SU-DHL-6 (cell line): Measurements from ENCODE around the gene OR7C2.

ENCODE experiments used
- H2AFZ ChIP-seq: fragments of 200-600 bp; sonication (generic); 2 replicates; pipeline ENCODE4 v1.6.1; 2014; ENCODE audit warnings: low read depth, mild to moderate bottlenecking, moderate library complexity, mixed read lengths, antibody characterized with exemption, low read length; ENCODE audit not compliant: severe bottlenecking
- H3F3A ChIP-seq: fragments of 200-600 bp; shearing (Covaris generic); 2 replicates; pipeline ENCODE4 v1.6.0; 2016; ENCODE audit warnings: antibody characterized with exemption, mild to moderate bottlenecking; ENCODE audit not compliant: insufficient read depth
- H3K27ac ChIP-seq: fragments of 200-600 bp; sonication (generic); 2 replicates; pipeline ENCODE4 v1.5.1; 2016; ENCODE audit warnings: low read depth, mild to moderate bottlenecking, low read length, moderate library complexity, mixed read lengths
- H3K27me3 ChIP-seq: fragments of 200-600 bp; sonication (generic), shearing (Covaris generic); 2 replicates; pipeline ENCODE4 v1.6.0; 2014; ENCODE audit warnings: mild to moderate bottlenecking, low read length
- H3K36me3 ChIP-seq: fragments of 200-600 bp; sonication (generic); 2 replicates; pipeline ENCODE4 v1.6.1; 2014; ENCODE audit warnings: mild to moderate bottlenecking, low read length, mixed read lengths
- H3K4me2 ChIP-seq: fragments of 300-600, 200-600 bp; shearing (Covaris generic), sonication (generic); 2 replicates; pipeline ENCODE4 v1.6.0; 2014; ENCODE audit warnings: low read length, low read depth, mild to moderate bottlenecking; ENCODE audit not compliant: poor library complexity, severe bottlenecking
- H3K4me3 ChIP-seq: fragments of 200-600 bp; sonication (generic); 2 replicates; pipeline ENCODE4 v1.5.1; 2014; ENCODE audit warnings: antibody characterized with exemption, low read length, mild to moderate bottlenecking, mixed read lengths; ENCODE audit not compliant: insufficient read depth, poor library complexity, severe bottlenecking
- H3K79me2 ChIP-seq: fragments of 200-600 bp; sonication (generic); 2 replicates; pipeline ENCODE4 v1.6.1; 2014; ENCODE audit warnings: mild to moderate bottlenecking, low read length, moderate library complexity; ENCODE audit not compliant: insufficient read depth
- H3K9ac ChIP-seq: fragments of 200-600 bp; sonication (generic); 2 replicates; pipeline ENCODE4 v1.7.0; 2014; ENCODE audit warnings: mild to moderate bottlenecking, low read length
- H3K9me2 ChIP-seq: fragments of 200-600 bp; sonication (generic); replicated peaks from 2 replicates; pipeline ENCODE4 v1.6.1; 2014; ENCODE audit warnings: low read length; ENCODE audit not compliant: insufficient read depth
- H3K9me3 ChIP-seq: fragments of 200-600 bp; sonication (generic); 2 replicates; pipeline ENCODE4 v1.6.1; 2014; ENCODE audit warnings: low read length, mixed read lengths; ENCODE audit not compliant: insufficient read depth
- H4K20me1 ChIP-seq: fragments of 200-600 bp; sonication (generic); 2 replicates; pipeline ENCODE4 v1.6.1; 2014; ENCODE audit warnings: low read depth, mild to moderate bottlenecking, antibody characterized with exemption, low read length, moderate library complexity, mixed read lengths
- CTCF ChIP-seq: fragments of 200-600 bp; sonication (generic); IDR thresholded peaks from one replicate; pipeline ENCODE4 v1.5.1; 2017; ENCODE audit warnings: antibody characterized with exemption, mild to moderate bottlenecking, low read length, moderate library complexity; ENCODE audit not compliant: insufficient read depth, poor library complexity, severe bottlenecking
- EZH2phosphoT487 ChIP-seq: fragments of 200-600 bp; sonication (generic), shearing (Covaris generic); conservative IDR thresholded peaks from 2 replicates; pipeline ENCODE4 v1.6.1; 2018; ENCODE audit warnings: mild to moderate bottlenecking, antibody characterized with exemption, low read length, moderate library complexity, mixed read lengths

OR7C2 gene

GRCh38 chr19:14972676-14973075, 31.4 kb downstream of the OR7C2 start:
- Histone ChIP-seq H3K9ac (no peak overlapping the region), H3K9me3 (no peaks in the 10 kb centered on the region), H3K79me2 (no peaks in the 10 kb centered on the region), H3K4me2 (no peak overlapping the region), H3K4me3 (no peak overlapping the region), H3K27ac (no peak overlapping the region), H3K36me3 (no peaks in the 10 kb centered on the region), H3K9me2 (no peaks in the 10 kb centered on the region), H2AFZ (no peak overlapping the region), H3K27me3 (no peaks in the 10 kb centered on the region), H4K20me1 (no peaks in the 10 kb centered on the region), H3F3A (no peaks in the 10 kb centered on the region)
- TF ChIP-seq EZH2phosphoT487 = no peak
- TF ChIP-seq CTCF = no peak

- no peaks in the 10 kb centered on the region for H4K20me1 ChIP-seq
- TF ChIP-seq EZH2phosphoT487 (no peak), CTCF (no peak)
- no peaks in the 10 kb centered on the region for H3K9me2 ChIP-seq
- H3K9ac ChIP-seq = no peak overlapping the region
- H3F3A ChIP-seq = no peaks in the 10 kb centered on the region
- H3K36me3 ChIP-seq = no peaks in the 10 kb centered on the region
- no peak overlapping the region for H2AFZ ChIP-seq
- H3K79me2 ChIP-seq = no peaks in the 10 kb centered on the region
- no peaks in the 10 kb centered on the region for H3K27me3 ChIP-seq
- no peaks in the 10 kb centered on the region for H3K9me3 ChIP-seq
- no peak overlapping the region for H3K27ac ChIP-seq
- H3K4me3 ChIP-seq = no peak overlapping the region
- H3K4me2 ChIP-seq = no peak overlapping the region
Measured at GRCh38 chr19:14974488-14974887, 33.2 kb downstream of the OR7C2 start.

- no peaks in the 10 kb centered on the region for H3F3A ChIP-seq
Measured at GRCh38 chr19:14977128-14977527, 35.8 kb downstream of the OR7C2 start.

More at GRCh38 chr19:14977128-14977527, 35.8 kb downstream of the OR7C2 start:
- no peak overlapping the region for H3K27ac ChIP-seq
- H3K9me2 ChIP-seq = no peaks in the 10 kb centered on the region
- no peaks in the 10 kb centered on the region for H3K79me2 ChIP-seq
- H3K9me3 ChIP-seq = no peaks in the 10 kb centered on the region
- H3K36me3 ChIP-seq = no peaks in the 10 kb centered on the region
- H2AFZ ChIP-seq = no peak overlapping the region
- H4K20me1 ChIP-seq = no peaks in the 10 kb centered on the region
- no peaks in the 10 kb centered on the region for H3K27me3 ChIP-seq
- no peak overlapping the region for H3K4me2 ChIP-seq
- H3K9ac ChIP-seq = no peak overlapping the region
- H3K4me3 ChIP-seq = no peak overlapping the region
- no peak for TF ChIP-seq EZH2phosphoT487
- no peak for TF ChIP-seq CTCF
